Endothelial cell of umbilical vein (primary cell): ENCODE data around the gene UGT1A7. TPM values are rescaled to one million over a fixed set of nuclear protein-coding genes. Genes with fewer than 3 reads are reported as not detected.

Source experiments
- BruUV-seq: library from RNA; stranded (reverse); fragments of 400-500 nt; replicated peaks from 2 replicates; lab custom pipeline; 2021; lab: Mats Ljungman, UMichigan
- CTCF ChIA-PET: fragments of 300-600, 350-600 bp; sonication (Branson Sonifier 250); formaldehyde crosslinking; loops from one replicate; lab custom pipeline; 2021; ENCODE audit warnings: antibody characterized with exemption, inconsistent platforms; lab: Charles Lee
- POLR2A ChIA-PET: fragments of 300-600, 350-600 bp; sonication (Branson Sonifier 250); formaldehyde crosslinking; loops from one replicate; lab custom pipeline; 2021; ENCODE audit warnings: antibody characterized with exemption, inconsistent platforms; lab: Charles Lee
- DNase-seq: peaks from one replicate; pipeline ENCODE4 v3.0.0-alpha.2; 2011; ENCODE audit warnings: low read depth, low spot score
- FAIRE-seq: peaks from 2 replicates; lab custom pipeline; 2011; peaks lifted over from hg19 to GRCh38; lab: Jason Lieb, UNC
- H2AFZ ChIP-seq: 2 replicates; pipeline ENCODE4 v1.6.0; 2012; ENCODE audit warnings: low read depth, low read length, control low read depth, inconsistent platforms
- H3K27ac ChIP-seq: 2 replicates; pipeline ENCODE4 v1.5.1; 2011; ENCODE audit warnings: low read depth, mild to moderate bottlenecking, control low read depth, low read length, moderate library complexity; ENCODE audit not compliant: insufficient read depth
- H3K27me3 ChIP-seq, 2 experiments: 2 replicates each; pipeline versions ENCODE4 v1.6.0 to v1.6.1; 2011; ENCODE audit warnings: low read length in 2 of 2, mixed read lengths in 1 of 2; ENCODE audit not compliant: control insufficient read depth in 2 of 2, insufficient read depth in 2 of 2
- H3K36me3 ChIP-seq, 2 experiments: 2 replicates in 1 of 2; 3 replicates in 1 of 2; pipeline ENCODE4 v1.5.1; 2011; ENCODE audit warnings: low read length in 2 of 2, mild to moderate bottlenecking in 1 of 2, moderate library complexity in 1 of 2; ENCODE audit not compliant: control insufficient read depth in 2 of 2, insufficient read depth in 2 of 2; ENCODE audit errors: extremely low read depth in 1 of 2
- H3K4me1 ChIP-seq: 3 replicates; pipeline ENCODE4 v1.5.1; 2011; ENCODE audit warnings: mild to moderate bottlenecking, low read length; ENCODE audit not compliant: control insufficient read depth, insufficient read depth; ENCODE audit errors: extremely low read depth
- H3K4me2 ChIP-seq: 2 replicates; pipeline ENCODE4 v1.6.1; 2011; ENCODE audit warnings: low read length, control low read depth, mixed read lengths; ENCODE audit not compliant: insufficient read depth
- H3K4me3 ChIP-seq, 3 experiments: fragments of 200-600 bp in 1 of 3; sonication (generic), shearing (Covaris generic) in 1 of 3; replicated peaks in 1 of 3; 2 replicates each; pipeline ENCODE4 v1.5.1; 2011 to 2016; ENCODE audit warnings: control low read depth in 3 of 3, low read length in 3 of 3, mild to moderate bottlenecking in 2 of 3, inconsistent platforms in 1 of 3, low read depth in 1 of 3, moderate library complexity in 1 of 3; ENCODE audit not compliant: insufficient read depth in 1 of 3
- H3K79me2 ChIP-seq: 2 replicates; pipeline ENCODE4 v1.6.0; 2012; ENCODE audit warnings: low read length, inconsistent platforms; ENCODE audit not compliant: control insufficient read depth, insufficient read depth
- H3K9ac ChIP-seq: replicated peaks from 2 replicates; pipeline ENCODE3; 2011; ENCODE audit warnings: low read length, control low read depth; ENCODE audit not compliant: insufficient read depth; ENCODE audit errors: extremely low read depth
- H3K9me1 ChIP-seq: replicated peaks from 3 replicates; pipeline ENCODE4 v1.6.0; 2011; ENCODE audit warnings: mild to moderate bottlenecking, low read length; ENCODE audit not compliant: control insufficient read depth, insufficient read depth; ENCODE audit errors: extremely low read depth
- H3K9me3 ChIP-seq: replicated peaks from 2 replicates; pipeline ENCODE4 v1.5.1; 2012; ENCODE audit warnings: low read length, inconsistent platforms; ENCODE audit not compliant: control insufficient read depth, insufficient read depth
- H4K20me1 ChIP-seq: replicated peaks from 2 replicates; pipeline ENCODE3; 2011; ENCODE audit warnings: mild to moderate bottlenecking, low read length; ENCODE audit not compliant: control insufficient read depth, insufficient read depth; ENCODE audit errors: extremely low read depth
- EZH2 ChIP-seq: IDR thresholded peaks from 2 replicates; pipeline ENCODE4 v1.6.1; 2012; ENCODE audit warnings: borderline replicate concordance, low read depth, mild to moderate bottlenecking, moderate library complexity, low read length, inconsistent platforms; ENCODE audit not compliant: severe bottlenecking
- FOS ChIP-seq: IDR thresholded peaks from 2 replicates; pipeline ENCODE4 v1.6.1; 2011; ENCODE audit warnings: mild to moderate bottlenecking, low read length, moderate library complexity, borderline replicate concordance; ENCODE audit not compliant: insufficient read depth
- GATA2 ChIP-seq: IDR thresholded peaks from 2 replicates; pipeline ENCODE4 v1.7.0; 2011; ENCODE audit warnings: low read depth, mild to moderate bottlenecking, moderate library complexity, mixed read lengths, low read length; ENCODE audit not compliant: insufficient read length, insufficient read depth
- JUN ChIP-seq: IDR thresholded peaks from 2 replicates; pipeline ENCODE4 v1.6.1; 2011; ENCODE audit warnings: borderline replicate concordance, low read depth; ENCODE audit not compliant: insufficient read length, insufficient read depth
- MYC ChIP-seq: IDR thresholded peaks from one replicate; pipeline ENCODE4 v1.6.1; 2011; ENCODE audit warnings: mild to moderate bottlenecking, low read depth, low read length
- POLR2A ChIP-seq: IDR thresholded peaks from 2 replicates; pipeline ENCODE4 v1.6.1; 2012; ENCODE audit warnings: low read depth, mild to moderate bottlenecking, control low read depth, low read length
- POLR2AphosphoS5 ChIP-seq: IDR thresholded peaks from 2 replicates; pipeline ENCODE4 v1.6.1; 2012; ENCODE audit warnings: low read depth, mild to moderate bottlenecking, control low read depth, low read length, moderate library complexity; ENCODE audit not compliant: insufficient read depth
- dilution Hi-C: fragments of 300-500 bp; cut with MboI; formaldehyde crosslinking; loops from one replicate; pipeline ENCODE4 v1.15.0; 2019; ENCODE audit warnings: low sequenced_read_pairs; ENCODE audit not compliant: extremely low pct_ligation_motif_present
- intact Hi-C: fragments of 100-400 bp; cut with micrococcal nuclease; formaldehyde crosslinking; loops from one replicate; pipeline ENCODE4 v1.10.0; 2022
- polyA plus RNA-seq, 4 experiments: library from polyadenylated mRNA; depleted of rRNA in 3 of 4; stranded (reverse) in 3 of 4; unstranded in 1 of 4; fragments of >200 nt; gene quantifications; 2 replicates each; pipeline versions ENCODE4 v1.2.1 to v1.2.3, GENCODE V29; 2011 to 2012; ENCODE audit warnings: missing spikeins in 1 of 4
- total RNA-seq: library from RNA; stranded (reverse); gene quantifications from 2 replicates; pipeline ENCODE4 v1.2.3, GENCODE V29; 2021
- TF ChIP-seq, protein P1 (sequence below), 2 donors: IDR thresholded peaks; 1 replicate in 1 of 2; 2 replicates in 1 of 2; pipeline ENCODE4 v1.5.1; 2011; ENCODE audit warnings: low read length in 2 of 2, mild to moderate bottlenecking in 2 of 2, moderate library complexity in 2 of 2, control low read depth in 1 of 2, inconsistent platforms in 1 of 2, low read depth in 1 of 2; ENCODE audit not compliant: insufficient read depth in 1 of 2; ENCODE audit errors: extremely low read depth in 1 of 2
- TF ChIP-seq, protein P2 (sequence below): IDR thresholded peaks from 2 replicates; pipeline ENCODE4 v1.6.1; 2011; ENCODE audit not compliant: insufficient read depth, insufficient read length

UGT1A7 gene
- total and polyA plus RNA-seq, 2 donors (not counting 3 experiments of a cell fraction or from before 2014, with no cell fraction given), result not detected

DNA sequence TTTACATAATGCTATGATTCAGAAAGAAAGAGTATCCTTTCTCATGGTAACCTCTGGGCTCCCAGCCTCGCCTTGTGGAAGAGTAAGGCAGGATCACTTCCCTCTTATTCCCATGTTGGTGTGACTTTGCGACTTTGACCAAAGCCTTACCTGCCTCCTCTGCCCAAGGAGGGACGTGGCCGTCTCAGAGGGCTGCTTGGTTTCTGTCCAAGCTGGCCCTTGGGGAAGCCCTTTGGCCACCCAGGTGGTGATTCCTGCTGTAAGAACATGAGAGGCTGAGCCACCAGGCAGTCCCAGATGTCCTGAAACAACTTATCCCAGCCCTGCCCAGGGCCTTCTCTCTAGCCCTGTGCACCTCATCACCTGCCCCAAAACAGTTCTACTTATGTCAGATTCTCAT, 17.0 kb downstream of the UGT1A7 start:
- POLR2A ChIA-PET, result no interaction called here
- FAIRE-seq, result no peak
- CTCF ChIA-PET, result interaction anchor here (1.5 to 3.5 kb wide), 2 partner anchors 13 to 212 kb away, joined by 3 to 14 read pairs; partner anchors contain the start of gene UGT1A5

More for the DNA sequence above, 17.0 kb downstream of the UGT1A7 start:
- H3K9me1 ChIP-seq, result no peaks in the 10 kb centered on the region
- no TSS peak for BruUV-seq
- intact Hi-C loops (no loop called here), dilution Hi-C loops (no loop called here)
- H3K4me2 ChIP-seq, result no peak overlapping the region
- H3K27ac ChIP-seq, result no peak overlapping the region
- H3K9me3 ChIP-seq, result no peaks in the 10 kb centered on the region
- H3K4me1 ChIP-seq, result peaks cover 4% of the 10 kb centered on the region
- H4K20me1 ChIP-seq, result no peaks in the 10 kb centered on the region
- H3K4me3 ChIP-seq, result no peak overlapping the region
- no peak overlapping the region for H3K9ac ChIP-seq
- no peak for DNase-seq
- no peaks in the 10 kb centered on the region for H3K36me3 ChIP-seq
- H2AFZ ChIP-seq, result no peak overlapping the region
- H3K79me2 ChIP-seq, result no peaks in the 10 kb centered on the region
- TF ChIP-seq, protein P1, sequence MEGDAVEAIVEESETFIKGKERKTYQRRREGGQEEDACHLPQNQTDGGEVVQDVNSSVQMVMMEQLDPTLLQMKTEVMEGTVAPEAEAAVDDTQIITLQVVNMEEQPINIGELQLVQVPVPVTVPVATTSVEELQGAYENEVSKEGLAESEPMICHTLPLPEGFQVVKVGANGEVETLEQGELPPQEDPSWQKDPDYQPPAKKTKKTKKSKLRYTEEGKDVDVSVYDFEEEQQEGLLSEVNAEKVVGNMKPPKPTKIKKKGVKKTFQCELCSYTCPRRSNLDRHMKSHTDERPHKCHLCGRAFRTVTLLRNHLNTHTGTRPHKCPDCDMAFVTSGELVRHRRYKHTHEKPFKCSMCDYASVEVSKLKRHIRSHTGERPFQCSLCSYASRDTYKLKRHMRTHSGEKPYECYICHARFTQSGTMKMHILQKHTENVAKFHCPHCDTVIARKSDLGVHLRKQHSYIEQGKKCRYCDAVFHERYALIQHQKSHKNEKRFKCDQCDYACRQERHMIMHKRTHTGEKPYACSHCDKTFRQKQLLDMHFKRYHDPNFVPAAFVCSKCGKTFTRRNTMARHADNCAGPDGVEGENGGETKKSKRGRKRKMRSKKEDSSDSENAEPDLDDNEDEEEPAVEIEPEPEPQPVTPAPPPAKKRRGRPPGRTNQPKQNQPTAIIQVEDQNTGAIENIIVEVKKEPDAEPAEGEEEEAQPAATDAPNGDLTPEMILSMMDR (IDR thresholded peaks at IDR 0.05; ENCODE audit: extremely low read depth in 1 of 2, insufficient read depth in 1 of 2, low read depth in 1 of 2, low read length in 2 of 2), result no peak
- TF ChIP-seq, protein P2, sequence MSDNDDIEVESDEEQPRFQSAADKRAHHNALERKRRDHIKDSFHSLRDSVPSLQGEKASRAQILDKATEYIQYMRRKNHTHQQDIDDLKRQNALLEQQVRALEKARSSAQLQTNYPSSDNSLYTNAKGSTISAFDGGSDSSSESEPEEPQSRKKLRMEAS, result no peak
- TF ChIP-seq MYC (no peak), JUN (no peak), GATA2 (no peak), EZH2 (no peak), POLR2A (no peak), POLR2AphosphoS5 (no peak), FOS (no peak)
- no peaks in the 10 kb centered on the region for H3K27me3 ChIP-seq
